Measurements from ENCODE around the gene ARHGEF28.

The ARHGEF28 gene

DNA sequence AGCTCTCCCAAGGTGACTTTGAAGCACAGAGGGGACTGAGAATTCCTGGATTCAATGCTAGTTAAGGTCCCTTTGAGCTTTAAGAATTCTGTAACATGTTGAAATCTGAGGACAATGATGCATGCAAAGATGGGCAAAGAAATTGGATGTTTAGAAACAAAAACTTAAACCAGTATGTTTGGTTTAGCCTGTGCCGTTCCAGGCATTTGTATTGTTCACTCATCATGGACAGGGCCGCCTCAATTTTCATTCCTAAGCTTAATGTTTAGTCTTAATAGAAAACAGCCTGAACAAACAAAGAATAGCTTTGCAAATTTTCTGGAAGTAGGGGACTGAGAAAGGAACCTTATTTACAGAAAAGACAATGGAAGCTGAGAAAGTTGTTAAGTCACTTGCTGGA lies 267.8 kb downstream of the ARHGEF28 start:
- H2AFZ ChIP-seq (ENCODE audit: insufficient read depth, low read length, poor library complexity) = no peak overlapping the region
- H3K4me2 ChIP-seq (ENCODE audit: low read length) = no peak overlapping the region
- WGBS (ENCODE audit: extremely low coverage, insufficient coverage, insufficient read length) = no CpG with 5 or more reads among the region's 2 CpGs
- no peaks in the 10 kb centered on the region for H3K79me2 ChIP-seq (ENCODE audit: control insufficient read depth, insufficient read depth, low read length, poor library complexity)
- H3K14ac ChIP-seq (ENCODE audit: low read length) = no peak overlapping the region
- no peak overlapping the region for H4K12ac ChIP-seq (ENCODE audit: low read depth, low read length)
- no peaks in the 10 kb centered on the region for H3K9me3 ChIP-seq (ENCODE audit: insufficient read depth, low read depth, low read length)
- no peak overlapping the region for H4K8ac ChIP-seq (ENCODE audit: low read depth, low read length)
- no peak overlapping the region for H3K27ac ChIP-seq (ENCODE audit: low read depth, low read length)
- DNase-seq = no peak
- H3K36me3 ChIP-seq (ENCODE audit: control insufficient read depth in 1 of 2, insufficient read depth in 2 of 2, low read length in 2 of 2) = no peaks in the 10 kb centered on the region
- no peak overlapping the region for H3K4me3 ChIP-seq (ENCODE audit: low read depth, low read length)
- H3K23ac ChIP-seq (ENCODE audit: low read length) = no peak overlapping the region
- no peak overlapping the region for H3K18ac ChIP-seq (ENCODE audit: low read length)
- no peak overlapping the region for H3K9ac ChIP-seq (ENCODE audit: low read length)
- H2AK5ac ChIP-seq (ENCODE audit: low read length) = no peak overlapping the region
- H4K91ac ChIP-seq (ENCODE audit: low read depth, low read length) = no peak overlapping the region
- H2BK120ac ChIP-seq (ENCODE audit: insufficient read depth, low read length, poor library complexity) = no peak overlapping the region
- no peaks in the 10 kb centered on the region for H3K79me1 ChIP-seq (ENCODE audit: low read length)
- H2BK5ac ChIP-seq (ENCODE audit: low read depth, low read length, poor library complexity) = no peak overlapping the region
- H3K4me1 ChIP-seq (ENCODE audit: control insufficient read depth in 1 of 2, insufficient read depth in 2 of 2, low read length in 2 of 2) = peaks cover 5% of the 10 kb centered on the region in 2 experiments
- no peak overlapping the region for H2BK12ac ChIP-seq (ENCODE audit: low read length)
- no peaks in the 10 kb centered on the region for H3K27me3 ChIP-seq (ENCODE audit: insufficient read depth, low read length)
- no peak overlapping the region for H3K4ac ChIP-seq (ENCODE audit: low read depth, low read length)

DNA sequence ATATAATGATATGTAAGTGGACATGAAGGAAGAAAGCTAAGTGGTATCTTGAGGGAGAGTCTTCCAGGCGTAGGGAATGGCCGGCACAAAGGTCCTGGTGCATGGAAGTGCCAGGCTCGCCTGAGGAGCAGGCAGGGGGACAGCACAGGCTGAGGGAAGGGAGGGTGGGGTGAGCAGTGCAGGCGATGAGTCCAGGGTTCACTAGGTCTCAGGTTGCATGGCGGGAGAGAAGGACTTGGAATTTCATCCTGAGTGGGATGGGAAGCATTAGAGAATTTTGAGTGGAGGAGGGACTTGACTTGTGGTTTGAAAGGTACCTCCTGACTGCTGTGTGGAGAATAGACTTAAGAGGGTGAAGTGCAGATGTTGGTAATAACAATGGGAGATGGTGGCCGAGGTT lies 268.9 kb downstream of the ARHGEF28 start:
- H2AK5ac ChIP-seq (ENCODE audit: low read length) = no peak overlapping the region
- no peak overlapping the region for H3K4me2 ChIP-seq (ENCODE audit: low read length)
- no peak overlapping the region for H3K27ac ChIP-seq (ENCODE audit: low read depth, low read length)
- peaks cover 7 to 8% of the 10 kb centered on the region in 2 experiments for H3K4me1 ChIP-seq (ENCODE audit: control insufficient read depth in 1 of 2, insufficient read depth in 2 of 2, low read length in 2 of 2)
- H3K14ac ChIP-seq (ENCODE audit: low read length) = no peak overlapping the region
- H3K9ac ChIP-seq (ENCODE audit: low read length) = no peak overlapping the region
- H3K4me3 ChIP-seq (ENCODE audit: low read depth, low read length) = no peak overlapping the region
- H3K36me3 ChIP-seq (ENCODE audit: control insufficient read depth in 1 of 2, insufficient read depth in 2 of 2, low read length in 2 of 2) = no peaks in the 10 kb centered on the region
- H3K23ac ChIP-seq (ENCODE audit: low read length) = no peak overlapping the region
- H4K8ac ChIP-seq (ENCODE audit: low read depth, low read length) = no peak overlapping the region
- H4K12ac ChIP-seq (ENCODE audit: low read depth, low read length) = no peak overlapping the region
- H3K27me3 ChIP-seq (ENCODE audit: insufficient read depth, low read length) = no peaks in the 10 kb centered on the region
- no peak overlapping the region for H4K91ac ChIP-seq (ENCODE audit: low read depth, low read length)
- H2BK5ac ChIP-seq (ENCODE audit: low read depth, low read length, poor library complexity) = no peak overlapping the region
- no peaks in the 10 kb centered on the region for H3K79me1 ChIP-seq (ENCODE audit: low read length)
- no CpG with 5 or more reads among the region's 6 CpGs for WGBS (ENCODE audit: extremely low coverage, insufficient coverage, insufficient read length)
- H3K79me2 ChIP-seq (ENCODE audit: control insufficient read depth, insufficient read depth, low read length, poor library complexity) = no peaks in the 10 kb centered on the region
- H2BK120ac ChIP-seq (ENCODE audit: insufficient read depth, low read length, poor library complexity) = no peak overlapping the region
- no peak overlapping the region for H3K18ac ChIP-seq (ENCODE audit: low read length)
- H3K4ac ChIP-seq (ENCODE audit: low read depth, low read length) = no peak overlapping the region
- H2AFZ ChIP-seq (ENCODE audit: insufficient read depth, low read length, poor library complexity) = no peak overlapping the region
- H2BK12ac ChIP-seq (ENCODE audit: low read length) = no peak overlapping the region
- DNase-seq = no peak
- H3K9me3 ChIP-seq (ENCODE audit: insufficient read depth, low read depth, low read length) = no peaks in the 10 kb centered on the region

DNA sequence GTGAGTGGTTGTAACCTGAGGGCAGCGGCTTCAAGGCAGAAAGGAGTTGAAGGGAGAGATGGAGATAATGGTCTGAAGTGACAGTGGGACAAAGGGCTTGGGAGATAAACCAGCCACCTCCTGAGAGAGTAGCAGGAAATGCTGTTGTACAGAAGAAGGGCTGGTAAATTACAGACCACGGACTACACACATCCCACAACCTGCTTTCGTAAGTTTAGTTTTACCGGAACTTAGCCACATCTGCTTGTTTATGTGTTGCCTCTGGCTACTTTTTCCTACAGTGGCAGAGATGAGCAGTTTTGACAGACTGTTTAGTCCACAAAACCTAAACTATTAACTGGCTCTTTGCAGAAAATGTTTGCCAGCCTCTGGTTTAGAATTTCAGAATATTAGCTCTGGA lies 269.5 kb downstream of the ARHGEF28 start:
- no peaks in the 10 kb centered on the region for H3K27me3 ChIP-seq (ENCODE audit: insufficient read depth, low read length)
- no peak for DNase-seq
- no CpG with 5 or more reads among the region's 4 CpGs for WGBS (ENCODE audit: extremely low coverage, insufficient coverage, insufficient read length)

DNA sequence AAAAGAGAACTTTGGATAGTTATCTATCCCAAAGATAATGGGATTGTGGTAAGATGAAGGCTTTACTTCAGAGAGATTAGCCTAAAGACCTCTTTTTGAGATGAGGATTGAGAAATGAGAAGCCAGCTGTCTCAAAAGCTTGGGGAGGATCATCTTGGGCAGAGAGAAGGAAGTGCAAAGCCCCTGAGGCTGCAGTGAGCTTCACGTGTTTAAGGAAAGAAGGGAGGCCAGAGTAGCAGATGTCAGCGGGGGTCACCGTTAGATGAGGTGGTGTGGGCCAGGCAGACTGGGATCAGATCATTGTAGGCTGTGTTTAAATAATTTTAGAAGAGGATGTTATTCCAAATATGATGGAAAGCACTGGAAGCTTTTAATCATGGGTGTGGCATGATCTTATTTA lies 270.1 kb downstream of the ARHGEF28 start:
- Histone ChIP-seq H2AK5ac (ENCODE audit: low read length) (no peak overlapping the region), H4K91ac (ENCODE audit: low read depth, low read length) (no peak overlapping the region), H3K4me1 (ENCODE audit: control insufficient read depth in 1 of 2, insufficient read depth in 2 of 2, low read length in 2 of 2) (peaks cover 7 to 8% of the 10 kb centered on the region in 2 experiments), H3K27me3 (ENCODE audit: insufficient read depth, low read length) (no peaks in the 10 kb centered on the region), H2BK120ac (ENCODE audit: insufficient read depth, low read length, poor library complexity) (no peak overlapping the region), H3K79me2 (ENCODE audit: control insufficient read depth, insufficient read depth, low read length, poor library complexity) (no peaks in the 10 kb centered on the region), H3K9me3 (ENCODE audit: insufficient read depth, low read depth, low read length) (no peaks in the 10 kb centered on the region), H2BK5ac (ENCODE audit: low read depth, low read length, poor library complexity) (no peak overlapping the region), H3K23ac (ENCODE audit: low read length) (no peak overlapping the region), H4K12ac (ENCODE audit: low read depth, low read length) (no peak overlapping the region), H2AFZ (ENCODE audit: insufficient read depth, low read length, poor library complexity) (no peak overlapping the region), H2BK12ac (ENCODE audit: low read length) (no peak overlapping the region), H3K18ac (ENCODE audit: low read length) (no peak overlapping the region), H3K27ac (ENCODE audit: low read depth, low read length) (no peak overlapping the region), H3K36me3 (ENCODE audit: control insufficient read depth in 1 of 2, insufficient read depth in 2 of 2, low read length in 2 of 2) (no peaks in the 10 kb centered on the region), H3K9ac (ENCODE audit: low read length) (no peak overlapping the region), H3K4me3 (ENCODE audit: low read depth, low read length) (no peak overlapping the region), H4K8ac (ENCODE audit: low read depth, low read length) (no peak overlapping the region), H3K4ac (ENCODE audit: low read depth, low read length) (no peak overlapping the region), H3K4me2 (ENCODE audit: low read length) (no peak overlapping the region), H3K14ac (ENCODE audit: low read length) (no peak overlapping the region), H3K79me1 (ENCODE audit: low read length) (no peaks in the 10 kb centered on the region)
- WGBS (ENCODE audit: extremely low coverage, insufficient coverage, insufficient read length) = no CpG with 5 or more reads among the region's 3 CpGs
- DNase-seq = no peak

More for the DNA sequence above, 269.5 kb downstream of the ARHGEF28 start:
- Histone ChIP-seq H3K36me3 (ENCODE audit: control insufficient read depth in 1 of 2, insufficient read depth in 2 of 2, low read length in 2 of 2) (no peaks in the 10 kb centered on the region), H3K79me1 (ENCODE audit: low read length) (no peaks in the 10 kb centered on the region), H2BK120ac (ENCODE audit: insufficient read depth, low read length, poor library complexity) (no peak overlapping the region), H3K79me2 (ENCODE audit: control insufficient read depth, insufficient read depth, low read length, poor library complexity) (no peaks in the 10 kb centered on the region), H3K9me3 (ENCODE audit: insufficient read depth, low read depth, low read length) (no peaks in the 10 kb centered on the region), H2AFZ (ENCODE audit: insufficient read depth, low read length, poor library complexity) (no peak overlapping the region), H2BK12ac (ENCODE audit: low read length) (no peak overlapping the region), H4K91ac (ENCODE audit: low read depth, low read length) (no peak overlapping the region), H3K4me3 (ENCODE audit: low read depth, low read length) (no peak overlapping the region), H2AK5ac (ENCODE audit: low read length) (no peak overlapping the region), H3K4ac (ENCODE audit: low read depth, low read length) (no peak overlapping the region), H3K18ac (ENCODE audit: low read length) (no peak overlapping the region), H3K9ac (ENCODE audit: low read length) (no peak overlapping the region), H3K4me2 (ENCODE audit: low read length) (no peak overlapping the region), H3K4me1 (ENCODE audit: control insufficient read depth in 1 of 2, insufficient read depth in 2 of 2, low read length in 2 of 2) (peaks cover 7 to 8% of the 10 kb centered on the region in 2 experiments), H3K14ac (ENCODE audit: low read length) (no peak overlapping the region), H3K23ac (ENCODE audit: low read length) (no peak overlapping the region), H2BK5ac (ENCODE audit: low read depth, low read length, poor library complexity) (no peak overlapping the region), H4K8ac (ENCODE audit: low read depth, low read length) (no peak overlapping the region), H3K27ac (ENCODE audit: low read depth, low read length) (no peak overlapping the region), H4K12ac (ENCODE audit: low read depth, low read length) (no peak overlapping the region)

All from trophoblast cell (in vitro differentiated cells and primary cell).